ENCODE measurements around the gene OR51I1.

The OR51I1 gene

DNA sequence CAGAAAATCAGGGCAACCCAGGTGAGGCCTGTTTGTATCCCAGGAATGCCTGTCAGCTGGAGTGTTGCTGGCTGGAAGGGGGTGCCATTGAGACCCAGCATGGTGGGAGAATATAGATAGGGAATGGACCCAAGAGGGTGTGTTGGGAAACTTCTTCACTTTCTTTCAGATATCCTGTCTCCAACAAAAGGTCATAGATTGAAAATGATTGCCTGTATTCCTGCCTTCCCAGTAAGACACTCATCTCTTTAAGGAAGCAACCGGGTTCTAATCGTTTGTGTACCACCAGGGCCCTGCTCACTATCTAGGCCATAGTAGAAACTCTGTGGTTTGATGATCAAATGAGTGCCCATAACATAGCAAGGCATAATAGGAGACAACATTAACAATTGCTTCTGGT lies at the start of gene OR51I1:
OR51I1 (minus strand) TSS at position 101 of the 400 bp plus-strand sequence; CDS start at position 101, 0 bp downstream.
- no peaks in the 10 kb centered on the region for H3K27me3 ChIP-seq
- no peaks in the 10 kb centered on the region for H3K36me3 ChIP-seq
- no peak within 1 kb of the TSS for H3K4me3 ChIP-seq
- no peak within 1 kb of the TSS for H3K4me2 ChIP-seq
- H3K9me3 ChIP-seq (replicated peaks in 1 of 11), result no peaks in the 10 kb centered on the region
- TF ChIP-seq Cebpa-rat (IDR thresholded peaks at IDR 0.05), result no peak
- no peaks in the 10 kb centered on the region for H3K4me1 ChIP-seq
- H3K9ac ChIP-seq, result no peak within 1 kb of the TSS
- H3K27ac ChIP-seq, result no peak within 1 kb of the TSS
- H4K20me1 ChIP-seq, result no peaks in the 10 kb centered on the region

DNA sequence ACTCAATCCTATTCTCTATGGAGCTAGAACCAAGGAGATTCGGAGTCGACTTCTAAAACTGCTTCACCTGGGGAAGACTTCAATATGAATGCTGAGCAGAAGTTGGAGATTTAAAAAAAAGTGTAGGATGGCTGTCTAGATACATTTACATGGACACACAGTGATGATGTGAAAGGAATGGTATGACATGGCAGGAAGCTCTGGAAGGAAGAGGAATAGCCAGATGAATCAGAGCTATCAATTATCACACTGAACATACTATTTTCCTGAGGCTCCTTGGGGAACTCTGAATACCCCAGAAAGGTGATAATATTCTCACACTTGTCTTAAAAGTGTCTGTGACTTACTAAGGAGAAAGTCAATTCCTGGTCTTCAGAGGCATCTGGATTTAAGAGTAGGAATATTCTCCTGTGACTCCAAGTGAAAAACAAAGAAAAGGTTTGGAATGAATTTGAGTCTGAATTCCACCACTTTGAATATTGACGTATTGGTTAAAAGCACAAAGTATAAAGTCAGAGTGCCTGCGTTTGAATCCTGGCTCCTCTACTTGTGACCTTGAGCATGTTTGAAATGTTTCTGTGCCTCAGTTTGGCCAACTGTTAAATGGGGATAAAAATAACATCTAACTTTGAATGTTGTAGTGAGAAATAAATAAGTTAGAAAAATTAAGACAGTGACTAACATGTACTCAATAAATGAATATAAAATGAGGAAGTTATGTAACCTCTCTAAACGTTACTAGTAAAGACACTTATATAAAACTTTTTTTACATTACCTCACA lies 48.5 kb upstream of the OR51I1 start:
- Histone ChIP-seq H3K4me2 (no peak overlapping the region), H3K4me1 (no peaks in the 10 kb centered on the region), H4K20me1 (no peaks in the 10 kb centered on the region), H3K36me3 (no peaks in the 10 kb centered on the region), H3K4me3 (no peak overlapping the region), H3K27ac (no peak overlapping the region), H3K27me3 (no peaks in the 10 kb centered on the region), H3K9ac (no peak overlapping the region), H3K9me3 (replicated peaks in 1 of 11) (no peaks in the 10 kb centered on the region)
- no peak for TF ChIP-seq Cebpa-rat (IDR thresholded peaks at IDR 0.05)

DNA sequence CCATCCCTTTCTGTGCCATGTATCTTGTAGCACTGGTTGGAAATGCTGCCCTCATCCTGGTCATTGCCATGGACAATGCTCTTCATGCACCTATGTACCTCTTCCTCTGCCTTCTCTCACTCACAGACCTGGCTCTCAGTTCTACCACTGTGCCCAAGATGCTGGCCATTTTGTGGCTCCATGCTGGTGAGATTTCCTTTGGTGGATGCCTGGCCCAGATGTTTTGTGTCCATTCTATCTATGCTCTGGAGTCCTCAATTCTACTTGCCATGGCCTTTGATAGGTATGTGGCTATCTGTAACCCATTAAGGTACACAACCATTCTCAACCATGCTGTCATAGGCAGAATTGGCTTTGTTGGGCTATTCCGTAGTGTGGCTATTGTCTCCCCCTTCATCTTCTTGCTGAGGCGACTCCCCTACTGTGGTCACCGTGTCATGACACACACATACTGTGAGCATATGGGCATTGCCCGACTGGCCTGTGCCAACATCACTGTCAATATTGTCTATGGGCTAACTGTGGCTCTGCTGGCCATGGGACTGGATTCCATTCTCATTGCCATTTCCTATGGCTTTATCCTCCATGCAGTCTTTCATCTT lies 47.6 kb upstream of the OR51I1 start:
- no peak overlapping the region for H3K27ac ChIP-seq
- no peaks in the 10 kb centered on the region for H3K36me3 ChIP-seq
- H3K4me3 ChIP-seq, result no peak overlapping the region
- H3K4me2 ChIP-seq, result no peak overlapping the region
- no peaks in the 10 kb centered on the region for H3K9me3 ChIP-seq (replicated peaks in 1 of 11)
- TF ChIP-seq Cebpa-rat (IDR thresholded peaks at IDR 0.05), result no peak
- no peaks in the 10 kb centered on the region for H4K20me1 ChIP-seq
- no peak overlapping the region for H3K9ac ChIP-seq
- no peaks in the 10 kb centered on the region for H3K27me3 ChIP-seq
- no peaks in the 10 kb centered on the region for H3K4me1 ChIP-seq

DNA sequence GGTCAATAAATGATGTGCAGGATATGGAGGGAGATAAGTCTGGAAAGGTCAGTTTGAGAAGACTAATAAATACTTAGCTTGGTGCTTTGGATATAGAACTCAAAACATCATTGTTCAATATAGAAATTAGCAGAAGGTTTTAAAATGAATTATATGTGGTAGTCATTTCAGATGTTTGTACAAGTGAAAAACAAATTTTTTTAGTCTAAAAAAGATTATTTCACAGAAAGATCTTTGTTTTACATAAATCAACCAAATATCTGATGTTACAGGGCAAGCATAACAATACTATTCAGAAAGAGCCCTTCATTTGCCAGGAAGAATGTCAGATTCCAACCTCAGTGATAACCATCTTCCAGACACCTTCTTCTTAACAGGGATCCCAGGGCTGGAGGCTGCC lies 47.1 kb upstream of the OR51I1 start, which contains the start of gene OR52D1:
OR52D1 (plus strand) TSS at position 301 of the 400 bp plus-strand sequence; CDS start at position 323, 22 bp downstream.
- Histone ChIP-seq H3K4me1 (no peaks in the 10 kb centered on the region), H3K9me3 (replicated peaks in 1 of 11) (no peaks in the 10 kb centered on the region), H3K27me3 (no peaks in the 10 kb centered on the region), H3K4me3 (no peak within 1 kb of the TSS), H3K9ac (no peak within 1 kb of the TSS), H3K4me2 (no peak within 1 kb of the TSS), H3K36me3 (no peaks in the 10 kb centered on the region), H3K27ac (no peak within 1 kb of the TSS), H4K20me1 (no peaks in the 10 kb centered on the region)
- TF ChIP-seq Cebpa-rat (IDR thresholded peaks at IDR 0.05), result no peak

DNA sequence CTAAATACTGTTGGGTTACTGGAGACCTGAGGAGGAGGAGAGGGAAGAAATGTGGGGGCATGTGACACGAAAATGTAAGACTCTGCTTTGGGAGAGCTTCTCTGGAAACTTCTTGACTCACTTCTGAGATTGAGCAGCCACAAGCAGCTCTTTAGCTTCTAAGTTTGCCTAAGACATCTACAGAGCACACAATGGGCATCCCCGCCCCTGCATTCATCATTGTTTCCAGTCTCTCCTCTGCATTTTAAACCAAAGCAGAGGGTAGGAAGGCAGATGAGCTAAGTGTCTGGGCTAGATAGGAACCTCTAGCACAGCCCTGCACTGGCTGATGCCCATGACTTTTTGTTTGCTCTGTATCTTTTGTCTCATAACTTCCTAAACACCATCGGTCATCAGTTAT lies 45.1 kb upstream of the OR51I1 start:
- no peaks in the 10 kb centered on the region for H3K4me1 ChIP-seq
- no peak overlapping the region for H3K4me3 ChIP-seq
- H4K20me1 ChIP-seq, result no peaks in the 10 kb centered on the region
- H3K9me3 ChIP-seq (replicated peaks in 1 of 11), result no peaks in the 10 kb centered on the region
- no peak for TF ChIP-seq Cebpa-rat (IDR thresholded peaks at IDR 0.05)
- no peak overlapping the region for H3K4me2 ChIP-seq
- H3K36me3 ChIP-seq, result no peaks in the 10 kb centered on the region
- no peak overlapping the region for H3K27ac ChIP-seq
- H3K27me3 ChIP-seq, result no peaks in the 10 kb centered on the region
- no peak overlapping the region for H3K9ac ChIP-seq

GRCh38 chr11:5486003-5486402 lies 44.7 kb upstream of the OR51I1 start:
- Histone ChIP-seq H3K27me3 (no peaks in the 10 kb centered on the region), H4K20me1 (no peaks in the 10 kb centered on the region), H3K27ac (no peak overlapping the region), H3K9ac (no peak overlapping the region), H3K4me1 (no peaks in the 10 kb centered on the region), H3K4me2 (no peak overlapping the region), H3K36me3 (no peaks in the 10 kb centered on the region), H3K4me3 (no peak overlapping the region), H3K9me3 (replicated peaks in 1 of 11) (no peaks in the 10 kb centered on the region)
- no peak for TF ChIP-seq Cebpa-rat (IDR thresholded peaks at IDR 0.05)

GRCh38 chr11:5476186-5476819 lies 35.0 kb upstream of the OR51I1 start:
- no peaks in the 10 kb centered on the region for H3K36me3 ChIP-seq
- no peak overlapping the region for H3K4me3 ChIP-seq
- no peak overlapping the region for H3K27ac ChIP-seq
- no peaks in the 10 kb centered on the region for H4K20me1 ChIP-seq
- H3K4me1 ChIP-seq, result no peaks in the 10 kb centered on the region
- no peak overlapping the region for H3K9ac ChIP-seq
- no peak for TF ChIP-seq Cebpa-rat (IDR thresholded peaks at IDR 0.05)
- H3K4me2 ChIP-seq, result no peak overlapping the region
- no peaks in the 10 kb centered on the region for H3K27me3 ChIP-seq
- no peaks in the 10 kb centered on the region for H3K9me3 ChIP-seq (replicated peaks in 1 of 11)

- Histone ChIP-seq H3K27ac (no peak overlapping the region), H3K36me3 (no peaks in the 10 kb centered on the region), H3K4me1 (peaks cover 0 to 9% (median 2%) of the 10 kb centered on the region in 10 experiments; a peak in 8 of 20 replicates), H4K20me1 (no peaks in the 10 kb centered on the region), H3K9me3 (replicated peaks in 1 of 11) (no peaks in the 10 kb centered on the region), H3K9ac (no peak overlapping the region), H3K27me3 (no peaks in the 10 kb centered on the region), H3K4me3 (no peak overlapping the region), H3K4me2 (no peak overlapping the region)
- TF ChIP-seq Cebpa-rat (IDR thresholded peaks at IDR 0.05), result no peak
These were observed 32.6 kb upstream of the OR51I1 start for GRCh38 chr11:5473921-5474320.

DNA sequence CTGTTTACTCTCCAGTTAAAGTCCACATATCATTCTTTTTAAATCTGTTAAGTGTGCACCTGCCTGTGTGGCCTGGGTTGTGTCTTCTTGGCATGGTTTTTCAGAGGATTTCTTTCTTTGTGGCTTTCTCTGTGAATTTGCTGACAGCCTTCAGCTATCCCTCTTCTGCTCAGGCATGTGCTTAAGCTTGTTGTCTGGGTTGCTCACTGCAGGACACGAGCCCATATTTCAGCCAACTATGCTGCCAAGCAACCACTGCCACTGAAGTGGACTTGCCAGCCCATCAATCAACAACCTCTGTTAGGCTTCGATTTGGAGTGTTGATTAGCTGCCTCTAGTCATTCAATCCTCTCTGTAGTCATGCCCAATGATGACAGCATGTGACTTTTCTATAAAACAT lies 26.2 kb upstream of the OR51I1 start:
- no peak overlapping the region for H3K27ac ChIP-seq
- H3K9me3 ChIP-seq (replicated peaks in 1 of 11), result no peaks in the 10 kb centered on the region
- no peak overlapping the region for H3K4me2 ChIP-seq
- peaks cover 0 to 13% (median 3%) of the 10 kb centered on the region in 10 experiments; a peak in 8 of 20 replicates for H3K4me1 ChIP-seq
- H3K36me3 ChIP-seq, result no peaks in the 10 kb centered on the region
- TF ChIP-seq Cebpa-rat (IDR thresholded peaks at IDR 0.05), result no peak
- H4K20me1 ChIP-seq, result no peaks in the 10 kb centered on the region
- H3K9ac ChIP-seq, result no peak overlapping the region
- no peak overlapping the region for H3K4me3 ChIP-seq
- no peaks in the 10 kb centered on the region for H3K27me3 ChIP-seq

Measured in BLaER1 treated with 17β-estradiol and CSF1 and Interleukin-3, amounts not matched to agents 10 nM and 100 nM (cell line).